IMR-90 (cell line): Measurements from ENCODE around the gene UBA1. TPM values are rescaled to one million over a fixed set of nuclear protein-coding genes. Genes with fewer than 3 reads are reported as not detected.

Source experiments
- ATAC-seq: fragments of 200-7000 bp; cut with Tn5 transposase; 2 replicates; pipeline ENCODE4 v1.9.1; 2020; ENCODE audit warnings: low read depth, mild to moderate bottlenecking, moderate library complexity
- BruUV-seq: library from RNA; stranded (reverse); fragments of 400-500 nt; replicated peaks from 2 replicates; lab custom pipeline; 2021; lab: Mats Ljungman, UMichigan
- CTCF ChIA-PET: fragments of 300-600 bp; formaldehyde crosslinking; extraction: SDS; loops from one replicate; lab custom pipeline; 2021; ENCODE audit warnings: antibody characterized with exemption; lab: Yijun Ruan, JAX
- POLR2A ChIA-PET: fragments of 300-600 bp; sonication (Branson Sonifier 250); formaldehyde crosslinking; loops from one replicate; lab custom pipeline; 2022; ENCODE audit warnings: antibody characterized with exemption; ENCODE audit not compliant: unreplicated experiment; lab: Charles Lee
- DNase-seq: peaks from one replicate; pipeline ENCODE4 v3.0.0; 2013
- H2AFZ ChIP-seq: replicated peaks from 2 replicates; pipeline ENCODE3; 2013; ENCODE audit warnings: low read length, mild to moderate bottlenecking; ENCODE audit not compliant: poor library complexity
- H2AK5ac ChIP-seq: 2 replicates; pipeline ENCODE4 v1.6.1; 2013; ENCODE audit warnings: low read depth, low read length, inconsistent platforms
- H2AK9ac ChIP-seq: replicated peaks from 2 replicates; pipeline ENCODE3; 2013; ENCODE audit warnings: mild to moderate bottlenecking, low read depth, low read length, moderate library complexity; ENCODE audit not compliant: poor library complexity
- H2BK120ac ChIP-seq: 2 replicates; pipeline ENCODE4 v1.6.1; 2013; ENCODE audit warnings: low read depth, low read length, inconsistent platforms
- H2BK15ac ChIP-seq: 3 replicates; pipeline ENCODE4 v1.6.1; 2013; ENCODE audit warnings: low read depth, low read length, inconsistent platforms
- H2BK20ac ChIP-seq: 2 replicates; pipeline ENCODE4 v1.6.1; 2013; ENCODE audit warnings: low read depth, mild to moderate bottlenecking, inconsistent platforms, low read length, moderate library complexity
- H2BK5ac ChIP-seq: 2 replicates; pipeline ENCODE4 v1.6.1; 2013; ENCODE audit warnings: mild to moderate bottlenecking, low read depth, low read length, inconsistent platforms; ENCODE audit not compliant: poor library complexity, severe bottlenecking
- H3K14ac ChIP-seq: replicated peaks from 2 replicates; pipeline ENCODE4 v1.6.1; 2013; ENCODE audit warnings: low read depth, low read length, inconsistent platforms
- H3K18ac ChIP-seq: 2 replicates; pipeline ENCODE4 v1.6.1; 2013; ENCODE audit warnings: low read depth, low read length, control low read depth
- H3K23ac ChIP-seq: 2 replicates; pipeline ENCODE4 v1.6.1; 2013; ENCODE audit warnings: low read depth, low read length, inconsistent platforms
- H3K27ac ChIP-seq: 2 replicates; pipeline ENCODE4 v1.5.1; 2013; ENCODE audit warnings: mild to moderate bottlenecking, control low read depth, low read length; ENCODE audit not compliant: insufficient read depth
- H3K27me3 ChIP-seq: 2 replicates; pipeline ENCODE4 v1.6.1; 2013; ENCODE audit warnings: low read length; ENCODE audit not compliant: control insufficient read depth, insufficient read depth
- H3K36me3 ChIP-seq: 2 replicates; pipeline ENCODE4 v1.6.1; 2013; ENCODE audit warnings: low read length, mixed read lengths; ENCODE audit not compliant: control insufficient read depth, insufficient read depth
- H3K4ac ChIP-seq: 2 replicates; pipeline ENCODE4 v1.6.1; 2013; ENCODE audit warnings: low read depth, low read length, inconsistent platforms
- H3K4me1 ChIP-seq: 2 replicates; pipeline ENCODE4 v1.6.1; 2013; ENCODE audit warnings: low read length, mixed read lengths; ENCODE audit not compliant: control insufficient read depth, insufficient read depth
- H3K4me2 ChIP-seq: 2 replicates; pipeline ENCODE4 v1.6.1; 2013; ENCODE audit warnings: low read depth, mild to moderate bottlenecking, control low read depth, low read length, moderate library complexity
- H3K4me3 ChIP-seq: 2 replicates; pipeline ENCODE4 v1.5.1; 2013; ENCODE audit warnings: low read depth, mild to moderate bottlenecking, control low read depth, low read length, moderate library complexity; ENCODE audit not compliant: insufficient read depth
- H3K56ac ChIP-seq: 2 replicates; pipeline ENCODE4 v1.6.1; 2013; ENCODE audit warnings: low read length, inconsistent platforms; ENCODE audit not compliant: insufficient read depth; ENCODE audit errors: extremely low read depth
- H3K79me1 ChIP-seq, 2 experiments: 2 replicates each; pipeline ENCODE4 v1.6.1; 2013; ENCODE audit warnings: low read length in 2 of 2, inconsistent platforms in 1 of 2, low read depth in 1 of 2
- H3K9ac ChIP-seq: 2 replicates; pipeline ENCODE4 v1.6.1; 2013; ENCODE audit warnings: low read depth, low read length, control low read depth
- H3K9me1 ChIP-seq: 2 replicates; pipeline ENCODE4 v1.6.1; 2013; ENCODE audit warnings: low read length, inconsistent platforms; ENCODE audit not compliant: insufficient read depth
- H3K9me3 ChIP-seq: 2 replicates; pipeline ENCODE4 v1.6.1; 2013; ENCODE audit warnings: low read length; ENCODE audit not compliant: control insufficient read depth, insufficient read depth
- H4K20me1 ChIP-seq: 2 replicates; pipeline ENCODE4 v1.6.1; 2013; ENCODE audit warnings: low read length, inconsistent platforms; ENCODE audit not compliant: insufficient read depth
- H4K5ac ChIP-seq: 2 replicates; pipeline ENCODE4 v1.6.1; 2013; ENCODE audit warnings: mild to moderate bottlenecking, low read depth, low read length, control low read depth
- H4K8ac ChIP-seq, 2 experiments: 2 replicates each; pipeline ENCODE4 v1.6.1; 2013; ENCODE audit warnings: low read depth in 2 of 2, low read length in 2 of 2, control low read depth in 1 of 2, inconsistent platforms in 1 of 2
- H4K91ac ChIP-seq: 2 replicates; pipeline ENCODE4 v1.6.1; 2013; ENCODE audit warnings: low read depth, low read length, inconsistent platforms; ENCODE audit not compliant: insufficient read depth
- CTCF ChIP-seq: conservative IDR thresholded peaks from 2 replicates; pipeline ENCODE4 v1.5.1; 2012; ENCODE audit warnings: mild to moderate bottlenecking, low read depth, low read length, improper control_type of control experiment
- USF2 ChIP-seq: fragments of 150-350 bp; IDR thresholded peaks from 2 replicates; pipeline ENCODE4 v1.6.1; 2017; ENCODE audit warnings: mild to moderate bottlenecking, antibody characterized with exemption, low read length, low read depth
- whole genome bisulfite sequencing, 2 experiments: methylation state at CpG; one replicate each; pipeline versions ENCODE4 v1.1.5 to v1.1.7; 2013; ENCODE audit warnings: missing lambda C conversion rate in 2 of 2; ENCODE audit not compliant: insufficient read length in 1 of 2; ENCODE audit errors: extremely low coverage in 2 of 2; 5-methylcytosine and 5-hydroxymethylcytosine counted together
- dilution Hi-C: fragments of 300-500 bp; cut with HindIII; formaldehyde crosslinking; loops from one replicate; pipeline ENCODE4 v1.14.3; 2018; ENCODE audit warnings: low sequenced_read_pairs; ENCODE audit not compliant: unreplicated experiment
- in situ Hi-C: fragments of 300-500 bp; cut with MboI; formaldehyde crosslinking; loops from 3 replicates; pipeline ENCODE4 v1.14.3; 2019; ENCODE audit warnings: low sequenced_read_pairs, inconsistent platforms, mixed read lengths
- intact Hi-C: fragments of 100-400 bp; cut with micrococcal nuclease; formaldehyde crosslinking; loops from 2 replicates; pipeline ENCODE4 v1.10.0; 2022
- polyA plus RNA-seq, 3 experiments: library from polyadenylated mRNA; depleted of rRNA; stranded (reverse); fragments of >200 nt; gene quantifications; 2 replicates each; pipeline ENCODE4 v1.2.3, GENCODE V29; 2012; ENCODE audit warnings: low replicate concordance in 1 of 3
- total RNA-seq: library from RNA; depleted of rRNA; stranded (reverse); fragments of >200 nt; gene quantifications from 2 replicates; pipeline ENCODE4 v1.2.3, GENCODE V29; 2012

Gene UBA1
- total and polyA plus RNA-seq, 2 of the 4 experiments (the other 2 are of a cell fraction), result 299 to 343 TPM

- dilution Hi-C loops (no loop called here), in situ Hi-C loops (loop anchor here (25.0 kb wide), 1 partner anchor 437 kb away; the partner anchor contains the start of gene CFP), intact Hi-C loops (no loop called here)
- no peak overlapping the region for H3K23ac ChIP-seq
- H2AFZ ChIP-seq, result no peak overlapping the region
- no peak overlapping the region for H2BK20ac ChIP-seq
- H3K4me1 ChIP-seq, result peaks cover 18% of the 10 kb centered on the region
- no peak overlapping the region for H3K4me3 ChIP-seq
- no peaks in the 10 kb centered on the region; the same call in 1 of the 2 replicates for H3K27me3 ChIP-seq
- H3K9me3 ChIP-seq, result no peaks in the 10 kb centered on the region
- H3K18ac ChIP-seq, result no peak overlapping the region
- H2BK5ac ChIP-seq, result no peak overlapping the region
- peaks cover 78% of the 10 kb centered on the region for H4K20me1 ChIP-seq
- H4K5ac ChIP-seq, result no peak overlapping the region
- H2AK5ac ChIP-seq, result no peak overlapping the region
- H3K27ac ChIP-seq, result no peak overlapping the region
- BruUV-seq, result no TSS peak
- ChIA-PET POLR2A (no interaction called here), CTCF (interaction anchor here (0.6 kb wide), 1 partner anchor 331 kb away, joined by 3 read pairs; no protein-coding TSS in a partner anchor)
- H3K4ac ChIP-seq, result no peak overlapping the region
- WGBS, 2 experiments, result 100% methylated on average over 2 of the region's 9 CpGs; no CpG with 5 or more reads in 1 of the 2 experiments
- H3K4me2 ChIP-seq, result no peak overlapping the region
- H3K14ac ChIP-seq, result no peak overlapping the region
- H4K91ac ChIP-seq, result no peak overlapping the region
- H3K9ac ChIP-seq, result no peak overlapping the region
- H2BK120ac ChIP-seq, result no peak overlapping the region
- no peak overlapping the region for H2BK15ac ChIP-seq
- peaks cover 5% of the 10 kb centered on the region; the same call in 1 of the 2 replicates for H3K9me1 ChIP-seq
- H3K56ac ChIP-seq, result no peak overlapping the region
- peak; percentile 65 for DNase-seq
- H3K79me1 ChIP-seq, result peaks cover 42 to 65% of the 10 kb centered on the region in 2 experiments
- TF ChIP-seq CTCF (peak; percentile 25; the same call in 1 of the 2 replicates), USF2 (no peak)
- no peak overlapping the region for H2AK9ac ChIP-seq
- no peak overlapping the region for H4K8ac ChIP-seq
- ATAC-seq, result peak; percentile 34; the same call in 1 of the 2 replicates
- peaks cover 83% of the 10 kb centered on the region for H3K36me3 ChIP-seq
Measured at GRCh38 chrX:47200385-47201150, 6.9 kb downstream of the UBA1 start.
